Measurements from ENCODE around the gene FAM98A.

The FAM98A gene

GRCh38 chr2:33599175-33599942 lies at the start of gene FAM98A:
FAM98A (minus strand) TSS chr2:33599299; CDS start chr2:33599221, 78 bp downstream.
- DNase-seq: peak; percentile 99 to 100

- DNase-seq: no peak
These were observed 46.8 kb upstream of the FAM98A start for GRCh38 chr2:33645861-33646260.

GRCh38 chr2:33644215-33644614 lies 45.1 kb upstream of the FAM98A start:
- DNase-seq: no peak

GRCh38 chr2:33636001-33636400 lies 36.9 kb upstream of the FAM98A start:
- DNase-seq: no peak

GRCh38 chr2:33634261-33634910 lies 35.3 kb upstream of the FAM98A start:
- DNase-seq: no peak

- DNase-seq: no peak
These were observed 34.2 kb upstream of the FAM98A start for GRCh38 chr2:33633315-33633714.

- DNase-seq: no peak
These were observed 33.7 kb upstream of the FAM98A start for GRCh38 chr2:33632831-33633230.

- no peak for DNase-seq
These were observed 29.1 kb upstream of the FAM98A start for GRCh38 chr2:33628031-33628827.

- no peak for DNase-seq
These were observed 19.9 kb upstream of the FAM98A start for GRCh38 chr2:33619028-33619427.

GRCh38 chr2:33617989-33618388 lies 18.9 kb upstream of the FAM98A start:
- DNase-seq: no peak

GRCh38 chr2:33617401-33617800 lies 18.3 kb upstream of the FAM98A start:
- no peak for DNase-seq

GRCh38 chr2:33616873-33617272 lies 17.8 kb upstream of the FAM98A start:
- DNase-seq: no peak

GRCh38 chr2:33614190-33614589 lies 15.1 kb upstream of the FAM98A start:
- no peak for DNase-seq

- DNase-seq: no peak
These were observed 8.8 kb upstream of the FAM98A start for GRCh38 chr2:33607905-33608304.

GRCh38 chr2:33607251-33607721 lies 8.2 kb upstream of the FAM98A start:
- no peak for DNase-seq

GRCh38 chr2:33606622-33607021 lies 7.5 kb upstream of the FAM98A start:
- no peak for DNase-seq

GRCh38 chr2:33606100-33606499 lies 7.0 kb upstream of the FAM98A start:
- no peak for DNase-seq

- DNase-seq: no peak
These were observed 6.0 kb upstream of the FAM98A start for GRCh38 chr2:33605056-33605455.

GRCh38 chr2:33603416-33603815 lies 4.3 kb upstream of the FAM98A start:
- no peak for DNase-seq

- DNase-seq: no peak
These were observed 3.2 kb upstream of the FAM98A start for GRCh38 chr2:33602201-33602830.

GRCh38 chr2:33599943-33600192 lies 769 bp upstream of the FAM98A start:
- no peak for DNase-seq

GRCh38 chr2:33598561-33599174 lies 431 bp downstream of the FAM98A start:
- DNase-seq: peak; percentile 36 to 49

- no peak for DNase-seq
These were observed 2.1 kb downstream of the FAM98A start for GRCh38 chr2:33597026-33597425.
